ENCODE results near the gene SAMM50. TPM values are rescaled to one million over a fixed set of nuclear protein-coding genes. Genes with fewer than 3 reads are reported as not detected.
A peak's percentile ranks its signal among the peaks of the same experiment; 100 is the strongest.

The SAMM50 gene
- total and polyA plus RNA-seq, 10 of the 15 experiments (the other 5 are each of a cell fraction or from before 2014, with no cell fraction given): 38.2 to 126 (median 62.4) TPM

GRCh38 chr22:44025171-44026065 is 70.2 kb downstream of the SAMM50 start (continued):
- TF ChIP-seq ZBTB40 (IDR thresholded peaks at IDR 0.05; ENCODE audit: borderline replicate concordance): no peak; the same call in 1 of the 2 replicates
- TF ChIP-seq RAD21 (IDR thresholded peaks at IDR 0.05; ENCODE audit: insufficient read depth, low read depth, low read length): 0 out of 2 replicates have a peak, but pooled peaks have one; percentile 12
- TF ChIP-seq CUX1 (IDR thresholded peaks at IDR 0.05; ENCODE audit: insufficient replicate concordance, low read depth, low read length): peak; percentile 18
- TF ChIP-seq FOXK2 (IDR thresholded peaks at IDR 0.05): no peak; the same call in none of the 2 replicates
- peak; percentile 88; the same call in 1 of the 2 replicates for TF ChIP-seq CBFB (IDR thresholded peaks at IDR 0.05; ENCODE audit: low read depth)
- TF ChIP-seq IRF4 (IDR thresholded peaks at IDR 0.05; ENCODE audit: low read depth, low read length): peak; percentile 47
- TF ChIP-seq PML (IDR thresholded peaks at IDR 0.05; ENCODE audit: low read length): peak; percentile 82
- peak; percentile 99 for TF ChIP-seq EED (IDR thresholded peaks at IDR 0.05; ENCODE audit: low read depth)
- TF ChIP-seq SMAD5 (IDR thresholded peaks at IDR 0.05; ENCODE audit: low read depth): peak; percentile 68; the same call in 1 of the 2 replicates
- TF ChIP-seq PAX8 (IDR thresholded peaks at IDR 0.05): no peak
- no peak for TF ChIP-seq SMARCA5 (IDR thresholded peaks at IDR 0.05)
- peak; percentile 97 for TF ChIP-seq DPF2 (IDR thresholded peaks at IDR 0.05)
- TF ChIP-seq SREBF2 (IDR thresholded peaks at IDR 0.05; ENCODE audit: low read length): 0 out of 2 replicates have a peak, but pooled peaks have one; percentile 23
- TF ChIP-seq SMAD1 (IDR thresholded peaks at IDR 0.05; ENCODE audit: low read depth, partially characterized antibody): peak; percentile 90
- TF ChIP-seq TAF1 (IDR thresholded peaks at IDR 0.05; ENCODE audit: borderline replicate concordance, low read depth, low read length): peak; percentile 73
- no peak for TF ChIP-seq RELA (IDR thresholded peaks at IDR 0.05; ENCODE audit: borderline replicate concordance, partially characterized antibody)
- no peak for TF ChIP-seq KLF5 (IDR thresholded peaks at IDR 0.05; ENCODE audit: partially characterized antibody)
- peak; percentile 96 for TF ChIP-seq CREM (IDR thresholded peaks at IDR 0.05; ENCODE audit: low read depth)
- TF ChIP-seq SMC3 (IDR thresholded peaks at IDR 0.05; ENCODE audit: borderline replicate concordance, low read length): peak; percentile 12; the same call in 1 of the 2 replicates
- TF ChIP-seq YBX1 (IDR thresholded peaks at IDR 0.05): no peak
- peak; percentile 51; the same call in 1 of the 2 replicates for TF ChIP-seq RCOR1 (conservative IDR thresholded peaks at IDR 0.05; ENCODE audit: low read depth, low read length)
- TF ChIP-seq NR2C2 (IDR thresholded peaks at IDR 0.05; ENCODE audit: borderline replicate concordance, control insufficient read depth, insufficient read length, low read depth): no peak

Data from GM12878 (cell line).